HG02571 (cell line): ENCODE data around the gene ALAS1.

Experiments
- ATAC-seq: cut with Tn5 transposase; IDR thresholded peaks from one replicate; pipeline ENCODE4 v1.9.1; 2021; ENCODE audit warnings: mild to moderate bottlenecking, moderate library complexity; ENCODE audit not compliant: unreplicated experiment

ALAS1 gene

GRCh38 chr3:52232279-52233107, 34.5 kb downstream of the ALAS1 start:
- no peak for ATAC-seq

GRCh38 chr3:52233108-52233591, 35.2 kb downstream of the ALAS1 start:
- ATAC-seq, result no peak

- no peak for ATAC-seq
Observed at GRCh38 chr3:52233968-52234367, 36.0 kb downstream of the ALAS1 start.

- ATAC-seq, result no peak
Observed at GRCh38 chr3:52234516-52235447, 36.8 kb downstream of the ALAS1 start.

GRCh38 chr3:52236424-52236886, 38.5 kb downstream of the ALAS1 start:
- ATAC-seq, result no peak

GRCh38 chr3:52237006-52237656, 39.2 kb downstream of the ALAS1 start:
- ATAC-seq, result no peak

- ATAC-seq, result no peak
Observed at GRCh38 chr3:52237657-52238172, 39.8 kb downstream of the ALAS1 start.

- peak; percentile 2 for ATAC-seq
Observed at GRCh38 chr3:52238193-52238760, 40.3 kb downstream of the ALAS1 start.

GRCh38 chr3:52238761-52239701, 41.1 kb downstream of the ALAS1 start, which contains the start of gene TWF2:
Gene TWF2, minus strand, starts transcription at chr3:52239158. Its CDS starts 142 bp downstream, at chr3:52239016.
- ATAC-seq, result peak; percentile 67

- no peak for ATAC-seq
Observed at GRCh38 chr3:52240059-52240885, 42.3 kb downstream of the ALAS1 start.

GRCh38 chr3:52240886-52241370, 43.0 kb downstream of the ALAS1 start:
- ATAC-seq, result no peak

GRCh38 chr3:52242039-52242438, 44.1 kb downstream of the ALAS1 start:
- ATAC-seq, result no peak

- ATAC-seq, result no peak
Observed at GRCh38 chr3:52243791-52244628, 46.0 kb downstream of the ALAS1 start.

GRCh38 chr3:52245322-52246263, 47.6 kb downstream of the ALAS1 start, which contains the start of gene PPM1M:
Gene PPM1M, plus strand, starts transcription at chr3:52245759. Its CDS starts 66 bp downstream, at chr3:52245825.
- no peak for ATAC-seq

GRCh38 chr3:52246264-52246620, 48.3 kb downstream of the ALAS1 start:
- ATAC-seq, result no peak
